GM15510 (cell line): Measurements from ENCODE around the gene PTPRA.

Experiments
- POLR2A ChIP-seq: IDR thresholded peaks from 3 replicates; pipeline ENCODE4 v1.6.1; 2011; ENCODE audit warnings: borderline replicate concordance; ENCODE audit not compliant: insufficient read length; ENCODE audit errors: extremely low read depth

Gene PTPRA

DNA sequence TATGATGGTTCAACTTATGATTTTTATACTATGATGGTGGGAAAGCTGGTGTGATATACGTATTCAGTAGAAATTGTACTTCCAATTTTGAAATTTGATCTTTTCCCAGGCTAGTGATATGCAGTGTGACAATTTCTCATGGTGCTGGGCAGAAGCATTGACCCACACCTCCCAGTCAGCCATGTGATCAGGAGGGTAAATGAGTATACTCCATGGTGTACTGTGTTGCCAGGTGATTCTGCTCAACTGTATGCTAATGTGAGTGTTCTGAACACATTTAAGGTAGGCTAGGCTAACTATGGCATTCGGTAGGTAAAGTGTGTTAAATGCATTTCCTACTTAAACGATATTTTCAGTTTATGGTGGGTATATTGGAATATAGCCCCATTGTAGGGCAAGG lies 19.1 kb downstream of the PTPRA start:
- TF ChIP-seq POLR2A: no peak

DNA sequence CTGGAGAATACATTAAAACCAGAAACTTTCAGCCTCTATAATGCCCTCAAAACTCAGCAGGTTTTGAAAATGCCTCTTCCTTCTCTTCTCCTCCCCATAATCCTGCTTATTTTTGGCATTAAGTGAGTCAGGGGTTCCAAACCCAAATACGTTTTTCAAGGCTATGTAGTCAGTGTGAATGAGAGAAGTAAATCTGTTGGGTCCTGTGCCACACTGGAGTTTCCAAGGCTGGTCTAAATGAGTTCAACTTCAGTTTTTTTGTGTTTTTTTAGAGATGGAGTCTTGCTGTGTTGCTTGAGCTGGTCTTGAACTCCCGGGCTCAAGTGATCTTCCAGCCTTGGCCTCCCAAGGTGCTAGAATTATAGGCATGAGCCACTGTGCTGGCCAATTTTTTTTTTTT lies 20.9 kb downstream of the PTPRA start:
- TF ChIP-seq POLR2A: no peak

DNA sequence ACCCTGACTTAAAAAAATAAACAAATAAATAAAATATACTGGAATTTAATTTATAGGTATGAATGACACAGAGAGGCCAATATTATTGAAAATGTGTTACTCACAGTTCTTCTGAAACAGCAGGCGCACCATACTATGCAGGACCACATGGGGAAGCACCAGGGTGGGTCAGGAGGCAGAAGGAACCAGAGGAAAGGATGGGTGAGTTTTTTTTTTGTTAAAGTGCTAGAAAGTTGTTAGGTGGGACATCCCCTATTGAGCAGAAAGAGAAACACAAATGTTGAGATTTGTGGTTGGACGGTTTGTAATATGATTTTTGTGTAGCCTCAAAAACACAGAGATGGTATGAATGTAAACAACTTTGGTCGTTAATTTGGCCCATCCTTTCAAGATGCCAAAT lies 26.0 kb downstream of the PTPRA start:
- TF ChIP-seq POLR2A: no peak

DNA sequence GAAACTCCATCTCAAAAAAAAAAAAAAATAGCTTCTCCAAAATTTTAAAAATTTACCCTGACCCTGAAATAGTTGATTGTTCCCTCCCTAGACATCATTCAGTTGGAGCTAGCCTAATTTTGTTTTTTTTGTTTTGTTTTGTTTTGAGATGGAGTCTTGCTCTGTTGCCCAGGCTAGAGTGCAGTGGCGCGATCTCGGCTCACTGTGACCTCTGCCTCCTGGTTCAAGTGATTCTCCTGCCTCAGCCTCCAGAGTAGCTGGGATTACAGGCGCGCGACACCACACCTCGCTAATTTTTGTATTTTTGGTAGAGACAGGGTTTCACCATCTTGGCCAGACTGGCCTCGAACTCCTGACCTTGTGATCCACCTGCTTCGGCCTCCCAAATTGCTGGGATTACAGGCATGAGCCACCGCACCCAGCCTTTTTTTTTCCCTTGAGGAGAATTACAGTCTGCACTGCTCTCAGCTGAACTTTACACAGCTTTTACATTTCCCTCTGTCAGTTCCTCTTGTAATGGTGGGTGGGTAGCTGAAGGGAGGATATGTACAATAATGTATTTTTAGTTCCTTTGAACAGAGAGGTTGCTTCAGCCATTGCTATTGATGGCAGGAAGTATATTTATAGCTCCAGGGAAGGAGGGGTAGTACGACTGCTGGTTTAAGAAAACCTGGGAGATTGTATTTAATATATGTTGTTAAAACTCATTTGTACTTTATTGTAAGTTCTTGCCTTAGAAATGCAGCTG lies 27.7 kb downstream of the PTPRA start:
- no peak for TF ChIP-seq POLR2A

DNA sequence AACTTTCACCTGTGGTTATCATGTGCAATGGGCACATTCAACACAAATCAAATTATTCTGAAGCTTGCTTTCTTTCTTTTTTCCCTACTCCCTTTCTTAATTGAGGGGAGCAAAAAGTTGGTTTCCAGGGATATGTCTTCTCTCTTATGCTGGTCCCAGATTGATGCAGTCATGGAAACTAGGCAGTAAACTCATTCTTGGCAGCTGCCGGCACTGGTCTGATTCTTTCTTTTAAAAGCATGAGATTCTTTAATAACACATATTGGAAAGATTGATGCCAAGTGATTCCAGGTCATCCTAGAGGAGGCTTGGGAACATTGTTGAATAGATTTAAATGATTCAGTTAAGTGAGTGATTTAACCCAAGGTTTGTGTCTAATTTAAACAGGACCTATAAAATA lies 29.0 kb downstream of the PTPRA start:
- TF ChIP-seq POLR2A: no peak

DNA sequence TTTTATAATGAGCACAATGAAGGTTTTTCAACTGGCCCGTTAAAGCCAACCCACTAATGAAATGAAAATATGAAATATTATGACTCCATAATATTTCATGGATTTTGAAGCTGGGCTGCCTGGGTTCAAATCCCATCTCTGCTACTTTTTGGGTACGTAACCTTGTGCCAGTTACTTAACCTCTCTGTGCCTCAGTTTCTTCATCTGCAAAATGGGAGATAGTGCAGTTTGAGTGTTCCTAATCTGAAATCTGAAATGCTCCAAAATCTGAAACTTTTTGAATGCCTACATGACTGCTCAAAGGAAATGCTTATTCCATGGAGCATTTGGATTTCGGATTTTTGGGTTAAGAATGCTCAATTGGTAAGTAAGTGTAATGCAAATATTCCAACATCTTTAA lies 29.5 kb downstream of the PTPRA start:
- TF ChIP-seq POLR2A: no peak

DNA sequence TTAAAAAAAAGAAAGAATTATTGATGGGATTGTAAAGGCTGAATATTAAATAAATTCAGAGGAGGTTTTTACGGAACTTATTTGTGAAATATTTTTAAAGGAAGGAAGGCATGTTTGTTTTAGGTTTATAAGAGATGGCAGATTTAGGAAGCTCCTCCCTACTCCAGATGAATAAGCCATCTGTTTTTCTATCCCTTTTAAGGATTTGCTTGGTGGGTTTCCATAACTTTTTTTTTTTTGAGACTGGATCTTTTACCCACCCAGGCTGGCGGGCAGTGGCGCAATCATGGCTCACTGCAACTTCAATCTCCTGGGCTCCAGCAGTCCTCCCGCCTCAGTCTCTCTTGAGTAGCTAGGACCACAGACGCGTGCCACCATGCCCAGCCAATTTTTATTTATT lies 30.4 kb downstream of the PTPRA start:
- no peak for TF ChIP-seq POLR2A

DNA sequence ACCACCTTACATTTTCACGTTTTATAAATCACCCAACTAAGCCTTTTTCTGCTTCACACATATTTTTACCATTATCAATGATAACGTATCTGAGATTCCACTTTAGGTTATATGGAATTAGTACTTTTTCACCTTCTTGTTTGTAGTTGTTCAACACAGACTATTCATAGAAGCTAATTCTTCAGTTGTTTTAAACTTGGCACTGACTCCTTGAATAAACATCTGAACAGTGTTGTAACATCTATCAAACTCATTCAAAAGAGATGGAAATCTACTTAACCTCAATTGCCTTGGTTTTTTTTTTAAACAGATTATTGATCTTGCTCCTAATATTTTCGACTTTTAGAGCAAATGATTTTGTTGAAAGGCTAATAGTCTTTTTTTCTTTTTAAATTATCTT lies 34.2 kb downstream of the PTPRA start:
- TF ChIP-seq POLR2A: no peak

DNA sequence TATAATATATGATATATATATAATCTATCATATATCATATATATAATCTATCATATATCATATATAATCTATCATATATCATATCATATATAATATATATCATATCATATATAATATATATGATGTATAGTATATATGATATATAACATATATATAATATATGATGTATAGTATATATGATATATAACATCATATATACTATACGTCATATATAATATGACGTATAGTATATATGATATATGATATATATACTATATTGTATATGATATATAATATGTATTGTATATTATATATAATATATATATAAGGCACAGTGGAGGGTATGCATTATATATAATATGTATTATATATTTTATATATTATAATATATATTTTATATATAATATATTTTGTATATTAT lies 36.7 kb downstream of the PTPRA start:
- TF ChIP-seq POLR2A: no peak

DNA sequence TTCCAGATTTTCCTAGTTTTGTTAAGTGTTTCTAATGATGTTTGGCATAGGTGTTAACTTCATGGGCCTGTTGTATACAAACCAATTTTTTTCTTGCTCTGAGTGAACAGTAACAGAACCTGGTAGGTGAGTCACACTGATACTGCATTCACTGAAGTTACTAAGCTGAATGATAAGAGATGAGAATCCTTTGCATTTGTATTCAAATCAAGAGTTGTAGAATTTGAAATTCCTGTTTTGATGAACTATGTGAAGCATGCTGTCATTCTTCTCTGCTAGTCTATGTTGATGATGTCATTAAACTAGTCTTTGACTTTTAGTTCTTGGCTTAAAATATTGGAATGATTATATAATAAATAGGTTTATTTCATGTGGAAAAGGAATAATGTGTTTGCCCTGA lies 37.9 kb downstream of the PTPRA start:
- TF ChIP-seq POLR2A: no peak

DNA sequence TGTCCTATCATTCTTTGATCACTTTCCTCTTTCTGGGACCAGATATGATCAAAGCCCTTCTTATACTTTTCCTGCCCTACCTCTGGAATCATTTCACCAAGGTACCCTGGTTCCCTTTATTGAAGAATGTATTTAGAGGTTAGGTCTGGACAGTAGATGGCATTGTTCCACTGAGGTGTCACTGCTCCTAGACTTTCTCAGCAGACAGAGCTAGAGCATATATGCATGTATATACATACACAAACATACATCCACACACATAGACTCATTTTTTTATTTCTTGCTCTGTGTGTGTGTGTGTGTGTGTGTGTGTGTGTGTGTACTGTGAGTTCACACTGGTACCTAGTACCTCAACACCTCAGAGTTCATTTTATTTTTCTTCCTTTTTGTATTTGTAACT lies 40.9 kb downstream of the PTPRA start:
- TF ChIP-seq POLR2A: no peak

DNA sequence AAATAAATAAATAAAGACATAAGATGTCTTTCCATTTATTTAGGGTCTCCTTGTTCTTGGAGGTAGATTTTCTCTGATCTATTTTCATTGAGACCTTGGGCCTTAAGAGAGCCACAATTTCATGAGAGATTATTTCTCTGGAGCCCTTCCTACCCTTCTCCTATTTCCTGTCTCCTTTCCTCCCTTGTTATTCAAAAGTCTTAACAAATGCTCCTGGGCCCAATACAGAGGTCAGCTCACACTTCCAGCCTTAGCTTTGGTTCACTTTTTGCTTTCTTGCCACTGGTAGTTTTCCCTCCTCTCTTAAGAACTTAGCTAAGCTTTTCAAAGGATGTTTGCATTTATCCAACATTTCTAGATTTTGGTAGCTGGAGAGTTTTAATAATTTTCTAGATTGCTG lies 44.0 kb downstream of the PTPRA start:
- TF ChIP-seq POLR2A: no peak

DNA sequence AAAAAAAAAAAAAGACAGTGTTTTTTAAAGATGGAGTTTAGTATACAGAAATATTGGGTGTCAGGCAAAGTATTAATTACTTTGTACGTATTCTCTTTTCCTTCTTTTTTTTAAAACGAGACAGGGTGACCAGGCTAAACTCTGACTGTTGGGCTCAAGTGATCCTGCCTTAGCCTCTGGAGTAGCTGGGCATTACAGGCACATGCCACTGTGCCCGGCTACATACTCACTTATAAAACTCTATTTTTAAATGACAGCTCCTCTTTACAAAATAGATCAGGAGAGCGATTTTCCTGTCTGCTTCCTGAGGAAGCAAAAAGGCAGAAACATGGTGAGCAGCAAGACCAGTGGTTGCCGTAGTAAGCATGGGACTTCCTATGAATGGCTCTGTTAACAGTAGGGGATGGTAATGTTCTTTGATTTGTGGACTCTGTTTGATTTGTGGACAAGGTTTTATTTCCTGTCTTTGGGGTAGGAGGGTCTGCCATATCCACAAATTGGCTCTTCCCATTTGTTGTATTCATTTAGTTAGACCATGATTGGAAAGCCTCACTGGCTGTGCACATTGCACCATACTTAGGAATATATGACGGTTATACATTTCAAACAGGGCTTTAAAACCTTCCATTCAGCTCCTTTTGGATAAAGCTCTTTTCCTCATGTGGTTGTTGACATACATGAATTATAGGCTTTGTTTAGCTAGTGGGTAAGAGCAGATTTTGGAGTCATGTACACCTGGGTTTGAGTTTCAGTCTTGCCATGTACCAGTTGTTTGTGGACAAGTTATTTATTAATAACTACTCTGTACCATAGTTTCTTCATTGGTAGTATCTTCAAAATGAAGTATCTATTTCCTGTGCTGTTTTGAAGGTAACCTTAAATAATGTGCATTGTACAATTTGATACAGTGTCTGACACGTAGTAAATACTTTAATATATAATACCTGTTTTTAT lies 45.1 kb downstream of the PTPRA start:
- no peak for TF ChIP-seq POLR2A

DNA sequence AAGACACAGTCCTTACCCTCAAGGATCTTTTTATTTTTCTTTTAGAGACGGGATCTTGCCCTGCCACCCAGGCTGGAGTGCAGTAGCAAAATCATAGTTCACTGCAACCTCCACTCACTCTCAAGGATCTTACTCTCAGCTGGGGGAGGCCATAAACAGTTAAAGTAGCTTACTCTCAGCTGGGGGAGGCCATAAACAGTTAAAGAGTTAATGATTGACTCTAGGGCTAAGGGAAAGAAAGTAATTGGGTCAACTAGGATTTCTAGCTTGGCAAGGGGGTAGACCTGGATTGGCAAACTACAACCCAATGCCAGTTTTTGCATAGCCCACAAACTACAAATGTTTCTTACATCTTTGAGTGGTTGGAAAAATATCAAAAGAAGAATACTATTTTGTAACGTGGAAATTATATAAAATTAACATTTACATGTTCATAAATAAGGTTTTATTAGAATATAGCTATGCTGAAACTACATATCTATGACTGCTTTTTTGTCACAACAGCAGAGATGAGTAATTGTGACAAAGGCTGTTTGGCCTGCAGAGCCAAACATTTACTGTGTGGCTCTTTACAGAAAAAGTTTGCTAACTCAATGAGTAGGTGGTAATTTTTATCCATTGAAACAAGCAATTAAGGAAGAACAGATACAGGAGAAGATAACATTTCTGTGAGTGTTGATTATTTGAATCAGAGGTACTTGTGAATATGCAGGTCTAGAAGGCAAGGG lies 46.4 kb downstream of the PTPRA start:
- TF ChIP-seq POLR2A: no peak

DNA sequence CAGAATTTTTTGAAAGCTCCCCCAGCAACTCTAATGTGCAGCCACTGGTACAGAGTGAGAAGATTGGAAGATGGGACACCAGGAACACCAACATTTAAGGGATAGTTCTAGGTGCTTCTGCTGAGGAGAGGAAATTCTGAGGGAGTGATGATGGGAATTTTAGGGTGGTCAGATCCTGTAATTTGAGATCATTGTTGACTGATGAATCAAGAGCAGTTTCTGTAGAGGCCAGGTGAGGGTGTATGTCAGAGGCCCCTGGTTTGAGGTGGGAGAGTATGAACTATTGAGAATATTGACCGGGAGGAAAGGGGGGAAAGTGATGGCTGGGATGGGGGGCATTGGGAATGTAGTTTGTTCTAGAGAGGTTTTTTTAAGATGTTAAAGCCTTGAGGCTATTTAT lies 47.2 kb downstream of the PTPRA start:
- TF ChIP-seq POLR2A: no peak
